HG02571 (cell line): ENCODE results near the gene RGMA.
"Not testable (repeated sequence)": the region's sequence is repeated elsewhere in the genome, so short reads cannot be mapped to it uniquely, and the experiment has no call there.

Source experiments
- ATAC-seq: cut with Tn5 transposase; IDR thresholded peaks from one replicate; pipeline ENCODE4 v1.9.1; 2021; ENCODE audit warnings: mild to moderate bottlenecking, moderate library complexity; ENCODE audit not compliant: unreplicated experiment

RGMA gene

DNA sequence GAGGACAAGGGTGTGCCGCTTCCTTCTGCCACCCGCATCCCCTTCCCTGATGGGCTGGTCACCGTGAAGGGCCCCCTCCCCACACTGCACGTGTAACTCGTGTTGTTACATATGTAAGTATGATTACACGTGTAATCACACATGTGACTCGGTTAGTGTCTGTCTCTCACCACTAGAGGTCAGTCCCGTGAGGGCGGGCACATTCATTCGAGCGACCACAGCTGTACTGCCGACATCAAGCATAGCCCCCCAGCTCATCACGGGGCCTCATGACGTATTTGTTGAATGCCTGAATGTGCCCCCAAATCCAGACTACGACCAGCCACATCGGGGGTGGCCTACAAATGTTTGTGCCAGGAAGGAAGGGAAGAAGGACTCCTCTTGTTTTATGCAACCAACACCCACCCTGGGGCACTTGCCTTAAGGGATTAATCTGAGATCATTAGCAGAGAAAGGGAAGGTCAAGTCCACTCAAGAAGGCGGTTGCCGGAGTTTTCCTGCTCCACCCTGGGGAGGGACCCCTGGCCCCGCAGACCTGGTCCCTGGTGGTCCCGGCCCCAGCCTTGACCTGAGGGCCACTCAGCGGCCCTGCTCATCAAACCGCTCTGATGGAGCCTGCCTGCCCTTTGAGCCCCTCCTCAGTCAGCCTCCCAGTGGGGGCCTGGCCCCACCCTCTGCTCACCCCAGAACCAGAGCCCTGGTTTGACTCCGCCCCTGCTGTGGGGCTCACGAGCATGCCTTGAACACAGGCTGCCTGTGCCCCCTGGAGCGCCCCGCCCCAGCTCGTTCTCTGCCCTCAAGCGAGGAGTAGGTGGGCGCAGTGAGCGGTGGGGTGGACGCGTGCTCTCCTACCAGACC lies 52.8 kb downstream of the RGMA start:
- no peak for ATAC-seq

DNA sequence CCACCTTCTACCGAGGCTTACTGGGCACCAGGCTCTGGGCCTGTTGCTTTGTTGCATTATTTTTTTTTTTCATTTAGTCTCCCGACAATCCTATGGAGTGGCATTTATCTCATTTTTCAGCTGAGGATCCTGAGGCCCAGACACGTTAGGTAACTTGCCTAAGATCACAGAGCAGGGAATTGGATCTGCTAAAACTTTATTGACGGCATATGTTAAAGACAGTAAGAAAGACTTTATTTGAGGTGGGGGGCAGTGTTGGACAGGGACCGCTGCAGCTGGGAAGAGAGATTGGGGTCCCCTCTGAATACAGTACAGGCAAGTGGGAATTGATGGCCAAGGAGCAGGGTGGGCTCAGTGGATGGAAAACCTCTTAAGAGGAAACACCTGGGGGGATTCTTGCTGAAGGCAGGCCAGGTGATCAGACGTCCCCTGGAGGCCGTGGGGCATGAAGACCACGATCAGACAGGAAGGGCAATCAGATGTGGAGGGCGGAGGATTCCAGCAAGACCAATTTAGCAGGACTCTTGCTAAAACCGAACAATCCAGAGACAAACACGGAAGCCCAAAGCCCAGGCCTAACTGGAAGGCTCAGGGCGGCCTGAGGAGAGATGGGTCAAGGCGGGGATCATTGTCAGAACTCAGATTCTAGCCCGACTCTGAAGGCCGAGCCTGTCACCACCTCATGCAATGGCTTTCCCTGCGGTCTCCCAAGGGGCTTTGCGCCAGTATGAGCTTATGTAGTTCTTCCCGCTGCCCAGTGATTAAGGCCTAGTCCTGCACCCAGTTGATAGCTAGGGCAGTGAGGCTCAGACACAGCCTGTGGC lies 53.7 kb downstream of the RGMA start:
- ATAC-seq: no peak

DNA sequence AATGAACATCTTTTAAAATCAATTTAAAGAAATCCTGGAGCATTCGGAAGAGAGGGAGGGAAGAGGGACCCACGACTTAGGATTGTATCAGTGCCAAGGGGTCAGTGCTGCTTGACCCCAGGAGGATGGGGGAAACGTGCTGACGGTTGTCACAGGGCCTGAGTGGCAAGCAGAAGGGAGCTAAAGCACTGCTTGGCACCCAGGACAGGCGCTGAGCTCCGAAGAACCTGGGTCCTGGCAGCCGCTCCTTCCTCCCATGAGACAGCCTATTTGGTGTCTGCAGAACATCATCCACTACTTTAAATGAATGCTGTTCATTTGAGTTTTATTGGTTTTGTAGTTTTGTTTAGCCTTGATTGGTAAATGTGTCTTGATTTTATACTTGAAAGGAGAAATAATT lies 54.5 kb downstream of the RGMA start:
- ATAC-seq: no peak

DNA sequence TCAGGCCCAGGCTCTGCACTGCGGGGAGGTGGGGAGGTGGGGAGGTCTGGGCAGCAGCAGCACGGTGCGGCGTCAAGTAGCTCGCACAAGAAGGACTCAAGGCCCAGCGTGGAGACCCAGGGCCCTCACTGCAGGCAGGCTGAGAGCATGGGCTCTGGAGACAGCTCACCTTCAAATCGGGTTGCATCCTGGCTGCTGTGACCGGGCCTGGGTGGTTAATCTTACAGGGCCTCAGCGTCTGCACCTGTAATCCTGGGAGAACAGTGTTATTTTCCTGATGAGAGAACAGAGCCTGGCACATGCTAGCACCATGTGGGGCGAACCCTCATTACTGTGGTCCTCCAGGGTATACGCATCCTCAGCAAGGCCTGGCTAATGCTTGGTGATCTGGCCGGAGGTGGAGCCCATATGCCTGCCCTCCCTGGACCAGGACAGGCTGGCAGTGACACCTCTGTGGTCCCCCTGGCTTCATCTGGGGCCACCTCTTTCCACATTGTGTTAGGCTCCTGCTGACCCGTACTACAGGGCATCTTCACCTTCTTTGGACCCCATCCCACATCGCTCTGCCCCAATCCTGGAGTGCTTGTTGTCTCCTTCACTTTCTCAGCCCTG lies 55.5 kb downstream of the RGMA start:
- ATAC-seq: no peak

DNA sequence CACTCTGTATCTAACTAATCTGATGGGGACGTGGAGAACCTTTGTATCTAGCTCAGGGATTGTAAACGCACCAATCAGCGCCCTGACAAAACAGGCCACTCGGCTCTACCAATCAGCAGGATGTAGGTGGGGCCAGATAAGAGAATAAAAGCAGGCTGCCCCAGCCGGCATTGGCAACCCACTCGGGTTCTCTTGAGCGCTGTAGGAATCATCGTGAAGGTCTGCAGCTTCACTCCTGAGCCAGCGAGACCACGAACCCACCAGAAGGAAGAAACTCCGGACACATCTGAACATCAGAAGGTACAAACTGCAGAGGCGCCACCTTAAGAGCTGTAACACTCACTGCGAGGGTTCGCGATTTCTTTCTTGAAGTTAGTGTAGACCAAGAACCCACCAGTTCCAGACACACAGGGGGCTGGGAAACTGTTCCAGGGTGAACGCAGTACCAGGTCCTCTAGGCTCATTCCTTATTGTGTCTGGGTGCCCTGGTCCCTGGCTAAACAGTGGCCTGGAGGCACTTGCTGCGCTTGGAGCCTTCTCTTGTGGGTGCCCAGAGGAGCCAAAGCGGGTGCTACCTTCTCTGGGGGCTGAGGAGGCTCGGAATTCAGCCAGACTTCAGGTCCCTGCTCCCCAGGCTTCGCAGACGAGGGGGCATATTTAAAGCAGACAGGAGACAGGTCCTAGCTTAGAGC lies 56.4 kb downstream of the RGMA start:
- not testable (repeated sequence) for ATAC-seq

DNA sequence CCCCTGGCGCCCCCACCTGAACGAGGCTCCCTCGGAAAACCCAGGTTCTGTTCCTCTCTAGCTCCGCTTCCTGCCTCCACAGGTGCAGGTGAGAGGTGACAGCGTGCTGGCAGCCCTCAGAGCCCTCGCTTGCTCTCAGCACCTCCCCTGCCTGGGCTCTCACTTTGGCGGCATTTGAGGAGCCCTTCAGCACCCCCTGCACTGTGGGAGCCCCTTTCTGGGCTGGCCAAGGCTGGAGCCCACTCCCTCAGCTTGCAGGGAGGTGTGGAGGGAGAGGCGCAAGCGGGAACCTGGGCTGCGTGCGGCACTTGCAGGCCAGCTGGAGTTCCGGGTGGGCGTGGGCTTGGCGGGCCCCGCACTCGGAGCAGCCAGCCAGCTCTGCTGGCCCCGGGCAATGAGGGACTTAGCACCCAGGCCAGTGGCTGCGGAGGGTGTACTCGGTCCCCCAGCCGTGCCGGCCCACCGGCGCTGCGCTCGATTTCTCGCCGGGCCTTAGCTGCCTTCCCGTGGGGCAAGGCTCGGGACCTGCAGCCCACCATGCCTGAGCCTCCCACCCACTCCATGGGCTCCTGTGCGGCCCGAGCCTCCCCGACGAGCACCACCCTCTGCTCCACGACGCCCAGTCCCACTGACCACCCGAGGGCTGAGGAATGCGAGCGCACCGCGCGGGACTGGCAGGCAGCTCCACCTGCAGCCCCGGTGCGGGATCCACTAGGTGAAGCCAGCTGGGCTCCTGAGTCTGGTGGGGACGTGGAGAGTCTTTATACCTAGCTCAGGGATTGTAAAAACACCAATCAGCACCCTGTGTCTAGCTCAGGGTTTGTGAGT lies 57.2 kb downstream of the RGMA start:
- not testable (repeated sequence) for ATAC-seq

DNA sequence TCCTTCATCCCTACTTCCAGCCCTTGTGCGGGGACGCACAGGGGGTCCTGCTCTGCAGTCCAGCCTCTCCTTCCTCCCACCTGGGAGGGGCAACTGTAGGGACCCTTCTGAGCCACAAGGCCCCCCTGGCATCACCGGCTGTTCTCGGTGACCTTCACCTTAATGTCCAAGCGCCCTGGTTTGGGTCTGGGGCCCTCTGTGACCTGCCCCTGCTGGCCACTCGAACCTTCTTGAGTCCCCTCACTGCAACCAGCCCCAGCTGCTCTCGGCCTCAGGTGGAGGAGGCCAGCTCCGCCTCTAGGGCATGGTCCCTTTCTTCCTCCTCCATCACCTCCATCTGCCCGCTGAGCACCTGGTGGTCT lies 57.9 kb downstream of the RGMA start:
- no peak for ATAC-seq

DNA sequence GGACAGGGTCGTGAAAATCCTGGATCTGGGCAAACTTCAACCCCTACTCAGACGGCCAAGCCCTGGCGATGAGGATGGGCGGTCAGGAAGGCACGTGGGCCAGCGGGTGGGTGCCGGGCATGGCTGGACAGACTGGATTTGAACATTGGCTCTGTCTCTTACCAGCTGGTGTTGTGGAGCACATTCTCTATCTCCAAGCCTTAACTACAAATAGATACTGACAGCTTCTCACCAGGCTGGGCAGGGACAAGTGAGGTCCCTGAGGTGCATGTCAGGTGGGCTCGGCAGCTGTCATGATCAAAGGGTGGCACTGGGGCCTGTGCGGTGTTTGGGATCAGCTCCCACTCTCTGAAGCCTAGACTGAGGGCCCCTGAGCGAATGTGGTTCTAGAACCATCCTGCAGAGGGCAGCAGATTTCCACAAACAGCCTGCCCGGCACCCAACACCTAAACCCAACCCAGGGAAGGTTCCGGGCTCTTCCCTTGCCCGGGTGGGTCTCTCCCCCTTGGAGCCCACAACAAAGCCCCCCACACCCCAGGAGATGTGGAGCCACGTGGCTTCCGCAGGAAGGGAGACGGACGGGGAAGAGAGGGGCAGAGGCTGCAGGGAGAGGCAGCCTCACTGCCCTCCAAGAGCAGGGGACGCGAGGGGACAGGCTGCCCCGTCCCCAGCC lies 58.4 kb downstream of the RGMA start:
- ATAC-seq: peak; percentile 76

DNA sequence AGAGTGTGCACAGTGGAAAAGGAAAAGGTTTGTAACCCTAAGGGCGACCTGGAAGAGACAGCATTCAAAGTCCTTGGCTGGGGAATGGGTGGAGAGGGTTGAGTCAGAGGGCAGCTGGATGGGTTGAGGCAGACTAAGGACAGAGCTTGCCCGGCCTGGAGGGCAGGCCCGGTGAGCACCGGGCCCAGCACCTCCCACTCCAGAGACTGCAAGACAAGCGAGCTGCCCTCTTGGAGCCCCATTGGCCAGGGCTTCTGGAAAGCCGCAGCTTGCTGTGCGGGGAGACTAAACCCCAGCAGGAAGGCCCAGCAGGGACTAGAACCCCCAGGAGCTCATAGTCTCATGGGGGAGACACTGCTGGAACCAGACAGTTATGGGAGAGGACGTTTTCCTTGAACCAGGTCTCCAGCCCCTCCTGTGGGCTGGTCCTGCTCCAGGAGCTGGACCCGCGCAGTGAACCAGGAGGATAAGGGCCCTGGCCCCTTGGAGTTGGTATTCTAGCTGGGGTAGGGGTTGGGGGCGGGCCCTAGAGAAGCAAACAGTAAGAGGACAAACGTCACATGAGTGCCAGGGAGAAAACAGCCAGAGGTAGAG lies 59.1 kb downstream of the RGMA start:
- ATAC-seq: no peak

DNA sequence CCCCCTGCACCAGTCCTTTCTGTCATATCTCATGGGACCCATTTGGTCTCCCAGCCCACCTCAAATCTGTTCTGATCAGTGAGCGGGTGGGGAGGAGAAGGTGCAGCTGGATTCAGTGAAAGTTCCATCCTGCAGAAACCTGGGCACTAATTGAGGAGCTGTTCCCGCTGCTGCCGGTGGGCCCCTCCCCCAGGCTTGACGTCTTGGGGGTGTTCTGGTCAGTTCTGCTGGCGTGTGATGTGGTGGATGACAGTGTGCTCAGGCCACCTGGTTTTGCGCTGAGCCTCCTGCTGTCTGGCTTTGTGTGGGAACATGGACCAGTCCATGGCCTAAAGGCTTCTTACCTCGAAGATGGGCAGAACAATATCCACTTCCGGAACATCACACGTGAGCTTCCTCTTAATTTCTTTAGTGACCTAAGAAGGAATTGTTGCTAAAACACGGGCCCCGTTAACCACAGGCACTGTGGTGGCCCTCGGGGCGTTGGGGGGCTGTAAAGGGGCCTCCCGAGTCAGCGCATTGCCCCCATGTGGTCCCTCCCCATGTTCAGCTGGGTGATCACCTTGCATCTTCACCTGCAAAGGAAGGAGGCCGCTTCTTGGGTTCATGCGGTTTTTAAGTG lies 59.7 kb downstream of the RGMA start:
- ATAC-seq: no peak

DNA sequence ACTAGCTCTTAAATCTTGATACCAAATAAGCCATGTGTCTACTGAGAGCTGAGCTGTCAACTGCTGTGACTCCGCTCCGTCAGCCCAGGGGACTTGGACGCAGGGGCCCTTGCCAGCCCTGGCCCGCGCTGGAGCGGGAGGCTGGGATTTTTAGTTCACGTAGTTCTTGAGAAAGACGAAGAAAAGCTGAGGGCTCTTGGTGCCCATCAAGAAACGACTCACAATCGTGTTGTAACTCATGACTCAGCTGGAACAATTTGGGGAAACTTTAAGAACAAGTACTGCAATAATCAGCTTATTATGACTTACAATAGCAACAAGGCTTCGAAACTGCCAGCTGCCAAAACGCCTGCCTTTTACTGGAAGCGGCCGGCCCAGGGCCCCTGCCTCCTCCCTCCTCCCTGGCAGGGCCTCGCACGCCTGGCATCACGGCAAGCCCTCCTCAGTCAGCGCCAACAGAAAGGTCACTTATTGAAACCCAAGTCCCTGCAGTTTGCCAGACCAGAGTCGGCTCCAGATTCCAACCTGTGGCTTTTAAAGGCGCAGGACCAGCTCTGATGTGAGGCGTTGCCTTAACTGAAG lies 60.3 kb downstream of the RGMA start:
- ATAC-seq: no peak

DNA sequence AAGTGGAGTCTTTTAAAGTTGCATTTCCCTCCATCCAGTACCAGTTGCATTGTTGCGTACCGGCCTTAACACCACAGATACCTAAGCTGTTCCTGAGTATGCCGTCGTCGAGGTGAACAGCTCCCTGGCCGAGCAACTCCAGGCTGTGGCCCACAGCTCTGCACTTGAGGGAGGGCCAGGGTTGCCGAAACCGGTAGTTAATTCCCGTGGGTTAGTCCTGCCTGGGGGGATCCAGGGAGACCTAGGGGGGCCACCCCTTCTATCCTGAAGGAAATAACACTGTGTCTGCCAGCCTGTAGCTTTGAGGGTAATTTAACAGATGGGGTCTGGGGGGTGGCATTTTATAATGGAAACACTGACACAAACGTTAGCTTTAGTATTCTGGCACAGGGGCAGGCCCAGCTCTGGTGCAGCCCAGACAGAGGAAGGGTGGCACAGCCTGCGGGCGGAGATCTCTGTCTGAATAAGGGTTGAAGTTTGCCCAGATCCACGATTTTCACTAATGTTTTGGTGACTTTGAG lies 60.8 kb downstream of the RGMA start:
- no peak for ATAC-seq

DNA sequence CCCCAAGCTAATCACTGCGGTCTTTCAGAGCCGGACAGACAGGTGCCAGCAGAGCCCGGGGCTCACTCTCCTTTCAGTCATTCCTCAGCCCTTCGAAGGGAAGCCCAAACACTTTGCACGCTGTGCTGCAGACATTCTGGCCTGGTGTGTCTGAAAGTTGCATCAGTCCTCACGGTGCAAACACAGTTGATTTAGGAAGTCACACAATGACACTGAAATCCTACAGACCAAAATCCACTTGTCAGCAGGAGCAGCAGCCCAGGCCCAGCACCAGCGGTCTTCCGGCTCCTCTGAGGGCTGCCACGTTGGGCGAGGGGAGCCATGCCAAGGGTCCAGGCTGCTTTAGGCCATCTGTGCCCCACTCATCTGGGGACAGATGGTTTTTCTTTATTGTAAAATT lies 61.6 kb downstream of the RGMA start:
- no peak for ATAC-seq

DNA sequence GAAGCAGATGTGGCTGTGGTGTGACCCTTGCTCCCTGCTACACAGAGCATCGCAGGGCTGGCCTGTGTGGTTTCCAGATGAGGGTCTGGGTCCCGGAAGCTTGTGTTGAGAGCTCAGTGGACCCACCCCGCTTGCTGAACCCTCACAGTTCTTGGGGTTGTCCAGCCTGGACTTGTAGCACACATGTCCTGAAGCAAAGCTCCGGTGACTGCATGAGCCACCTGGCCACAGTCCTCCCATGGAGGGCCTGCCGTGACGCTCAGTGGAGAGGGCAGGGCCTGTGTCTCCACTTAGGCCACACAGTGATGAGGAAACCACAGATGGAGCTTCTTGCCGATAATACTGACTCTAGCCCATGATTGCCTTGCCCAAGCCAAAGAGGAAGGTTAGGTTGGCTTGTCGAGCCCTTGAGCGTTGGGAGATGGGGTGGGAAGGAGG lies 62.6 kb downstream of the RGMA start:
- no peak for ATAC-seq

DNA sequence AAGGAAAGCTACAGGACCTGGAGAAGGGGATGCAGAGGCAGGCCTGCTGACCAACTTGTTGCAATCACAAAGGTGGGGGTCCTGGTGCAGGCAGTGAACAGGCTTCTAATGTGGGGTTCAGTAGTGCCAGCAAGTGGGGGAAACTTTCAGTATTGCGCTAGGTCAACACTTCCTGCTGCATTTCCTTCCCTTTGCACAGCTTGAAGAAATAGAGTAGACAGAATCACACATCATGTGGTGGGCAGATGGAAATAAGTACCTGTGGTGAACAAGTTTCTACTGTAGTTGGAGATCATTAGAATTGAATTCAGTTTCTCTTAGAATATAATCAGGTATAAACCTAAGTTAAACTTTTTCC lies 63.4 kb downstream of the RGMA start:
- no peak for ATAC-seq

DNA sequence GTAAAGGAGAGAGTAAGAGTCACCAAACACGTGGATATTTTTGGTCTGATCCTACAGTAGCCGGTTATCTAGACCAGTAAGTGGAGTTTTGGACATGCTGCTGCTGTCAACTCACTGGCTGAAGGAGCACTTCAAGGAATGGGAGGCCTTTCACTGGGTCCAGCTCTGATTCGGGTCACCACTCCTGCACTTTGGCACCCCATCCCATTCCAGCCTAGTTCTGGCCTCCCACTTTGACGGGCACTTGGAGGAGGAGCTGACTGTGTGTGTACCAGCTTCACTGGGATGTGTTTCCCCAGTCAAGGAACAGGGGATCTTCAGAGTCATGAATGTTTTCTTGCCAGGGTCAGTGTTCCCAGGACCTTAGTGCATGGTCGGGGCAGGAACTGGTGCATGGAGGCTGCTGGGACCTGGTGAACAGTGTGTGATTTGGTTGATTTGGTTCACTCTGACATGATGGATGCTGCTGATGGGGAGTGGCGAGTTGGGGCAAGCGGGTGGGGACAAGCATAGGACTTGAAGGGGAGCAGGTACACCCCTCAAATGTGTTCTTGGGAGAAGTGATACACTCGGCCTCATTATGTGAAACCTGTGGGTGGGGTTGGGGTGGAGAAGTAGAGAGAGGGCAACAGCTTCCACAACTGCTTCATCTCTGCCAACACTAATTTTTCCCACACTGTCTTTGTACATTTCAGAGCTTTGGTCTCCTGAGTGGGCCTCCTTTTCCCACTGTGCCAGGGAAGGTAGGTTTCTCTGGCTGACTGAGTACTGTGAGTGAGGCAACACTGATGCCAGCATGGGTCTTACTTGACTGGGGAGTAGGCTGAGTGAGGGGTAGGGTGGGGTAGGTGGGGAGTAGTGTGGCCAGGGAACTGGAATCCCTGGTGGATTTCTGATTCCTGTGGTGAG lies 64.0 kb downstream of the RGMA start:
- ATAC-seq: no peak

DNA sequence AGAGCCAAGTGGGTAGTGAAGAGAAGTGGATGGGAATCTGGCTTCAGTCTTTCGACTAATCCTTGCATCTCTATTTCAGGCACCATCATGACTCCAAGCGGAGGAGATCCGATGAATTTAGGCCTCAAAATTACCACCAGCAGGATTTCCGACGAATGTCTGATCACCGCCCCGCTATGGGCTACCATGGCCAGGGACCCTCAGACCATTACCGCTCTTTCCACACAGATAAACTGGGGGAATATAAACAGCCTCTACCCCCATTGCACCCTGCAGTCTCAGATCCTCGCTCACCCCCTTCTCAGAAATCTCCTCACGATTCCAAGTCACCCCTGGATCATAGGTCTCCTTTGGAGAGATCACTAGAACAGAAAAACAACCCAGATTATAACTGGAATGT lies 64.7 kb downstream of the RGMA start:
- ATAC-seq: no peak
